Stimulated activated CD8-positive, alpha-beta memory T cell treated with anti-CD3 and anti-CD28 coated beads, Interleukin-4, amount 100 ng/mL, for 1 hour (primary cell): ENCODE results near the gene TAF4.
"Not testable (repeated sequence)": the region's sequence is repeated elsewhere in the genome, so short reads cannot be mapped to it uniquely, and the experiment has no call there.

Experiments used
- DNase-seq, 2 donors: peaks; one replicate each; pipeline ENCODE4 v3.0.0-alpha.2; 2020; ENCODE audit warnings: low read depth in 2 of 2, low spot score in 1 of 2

Gene TAF4

GRCh38 chr20:62007127-62007647 lies 58.5 kb downstream of the TAF4 start:
- DNase-seq = no peak

GRCh38 chr20:62006482-62006881 lies 59.2 kb downstream of the TAF4 start:
- no peak for DNase-seq

GRCh38 chr20:62004614-62005013 lies 61.1 kb downstream of the TAF4 start:
- no peak for DNase-seq

GRCh38 chr20:62003567-62004405 lies 61.9 kb downstream of the TAF4 start:
- DNase-seq = no peak

GRCh38 chr20:62002882-62003480 lies 62.7 kb downstream of the TAF4 start:
- DNase-seq = no peak

- DNase-seq = no peak
Measured at GRCh38 chr20:62001178-62001715, 64.4 kb downstream of the TAF4 start.

GRCh38 chr20:61998343-61999121 lies 67.1 kb downstream of the TAF4 start:
- no peak for DNase-seq

GRCh38 chr20:61997891-61998290 lies 67.8 kb downstream of the TAF4 start:
- no peak for DNase-seq

- no peak for DNase-seq
Measured at GRCh38 chr20:61997372-61997771, 68.3 kb downstream of the TAF4 start.

- no peak for DNase-seq
Measured at GRCh38 chr20:61994546-61994945, 71.1 kb downstream of the TAF4 start.

- no peak for DNase-seq
Measured at GRCh38 chr20:61993058-61993457, 72.6 kb downstream of the TAF4 start.

GRCh38 chr20:61991476-61991875 lies 74.2 kb downstream of the TAF4 start:
- no peak for DNase-seq

GRCh38 chr20:61990484-61990883 lies 75.2 kb downstream of the TAF4 start:
- DNase-seq = no peak

- no peak for DNase-seq
Measured at GRCh38 chr20:61989741-61990140, 75.9 kb downstream of the TAF4 start.

- DNase-seq = no peak
Measured at GRCh38 chr20:61988665-61989064, 77.0 kb downstream of the TAF4 start.

- no peak for DNase-seq
Measured at GRCh38 chr20:61986762-61987321, 78.8 kb downstream of the TAF4 start.

- no peak for DNase-seq
Measured at GRCh38 chr20:61985096-61985495, 80.6 kb downstream of the TAF4 start.

- DNase-seq = not testable (repeated sequence)
Measured at GRCh38 chr20:61984431-61984830, 81.2 kb downstream of the TAF4 start.

GRCh38 chr20:61983965-61984364 lies 81.7 kb downstream of the TAF4 start:
- DNase-seq = no peak

GRCh38 chr20:61982951-61983315 lies 82.7 kb downstream of the TAF4 start:
- DNase-seq = no peak
